SU-DHL-6 (cell line): Measurements from ENCODE around the gene RIPOR2.

Experiments used
- H2AFZ ChIP-seq: fragments of 200-600 bp; sonication (generic); 2 replicates; pipeline ENCODE4 v1.6.1; 2014; ENCODE audit warnings: low read depth, mild to moderate bottlenecking, moderate library complexity, mixed read lengths, antibody characterized with exemption, low read length; ENCODE audit not compliant: severe bottlenecking
- H3F3A ChIP-seq: fragments of 200-600 bp; shearing (Covaris generic); 2 replicates; pipeline ENCODE4 v1.6.0; 2016; ENCODE audit warnings: antibody characterized with exemption, mild to moderate bottlenecking; ENCODE audit not compliant: insufficient read depth
- H3K27ac ChIP-seq: fragments of 200-600 bp; sonication (generic); 2 replicates; pipeline ENCODE4 v1.5.1; 2016; ENCODE audit warnings: low read depth, mild to moderate bottlenecking, low read length, moderate library complexity, mixed read lengths
- H3K27me3 ChIP-seq: fragments of 200-600 bp; sonication (generic), shearing (Covaris generic); 2 replicates; pipeline ENCODE4 v1.6.0; 2014; ENCODE audit warnings: mild to moderate bottlenecking, low read length
- H3K36me3 ChIP-seq: fragments of 200-600 bp; sonication (generic); 2 replicates; pipeline ENCODE4 v1.6.1; 2014; ENCODE audit warnings: mild to moderate bottlenecking, low read length, mixed read lengths
- H3K4me2 ChIP-seq: fragments of 300-600, 200-600 bp; shearing (Covaris generic), sonication (generic); 2 replicates; pipeline ENCODE4 v1.6.0; 2014; ENCODE audit warnings: low read length, low read depth, mild to moderate bottlenecking; ENCODE audit not compliant: poor library complexity, severe bottlenecking
- H3K4me3 ChIP-seq: fragments of 200-600 bp; sonication (generic); 2 replicates; pipeline ENCODE4 v1.5.1; 2014; ENCODE audit warnings: antibody characterized with exemption, low read length, mild to moderate bottlenecking, mixed read lengths; ENCODE audit not compliant: insufficient read depth, poor library complexity, severe bottlenecking
- H3K79me2 ChIP-seq: fragments of 200-600 bp; sonication (generic); 2 replicates; pipeline ENCODE4 v1.6.1; 2014; ENCODE audit warnings: mild to moderate bottlenecking, low read length, moderate library complexity; ENCODE audit not compliant: insufficient read depth
- H3K9ac ChIP-seq: fragments of 200-600 bp; sonication (generic); 2 replicates; pipeline ENCODE4 v1.7.0; 2014; ENCODE audit warnings: mild to moderate bottlenecking, low read length
- H3K9me2 ChIP-seq: fragments of 200-600 bp; sonication (generic); replicated peaks from 2 replicates; pipeline ENCODE4 v1.6.1; 2014; ENCODE audit warnings: low read length; ENCODE audit not compliant: insufficient read depth
- H3K9me3 ChIP-seq: fragments of 200-600 bp; sonication (generic); 2 replicates; pipeline ENCODE4 v1.6.1; 2014; ENCODE audit warnings: low read length, mixed read lengths; ENCODE audit not compliant: insufficient read depth
- H4K20me1 ChIP-seq: fragments of 200-600 bp; sonication (generic); 2 replicates; pipeline ENCODE4 v1.6.1; 2014; ENCODE audit warnings: low read depth, mild to moderate bottlenecking, antibody characterized with exemption, low read length, moderate library complexity, mixed read lengths
- CTCF ChIP-seq: fragments of 200-600 bp; sonication (generic); IDR thresholded peaks from one replicate; pipeline ENCODE4 v1.5.1; 2017; ENCODE audit warnings: antibody characterized with exemption, mild to moderate bottlenecking, low read length, moderate library complexity; ENCODE audit not compliant: insufficient read depth, poor library complexity, severe bottlenecking
- EZH2phosphoT487 ChIP-seq: fragments of 200-600 bp; sonication (generic), shearing (Covaris generic); conservative IDR thresholded peaks from 2 replicates; pipeline ENCODE4 v1.6.1; 2018; ENCODE audit warnings: mild to moderate bottlenecking, antibody characterized with exemption, low read length, moderate library complexity, mixed read lengths

Gene RIPOR2

DNA sequence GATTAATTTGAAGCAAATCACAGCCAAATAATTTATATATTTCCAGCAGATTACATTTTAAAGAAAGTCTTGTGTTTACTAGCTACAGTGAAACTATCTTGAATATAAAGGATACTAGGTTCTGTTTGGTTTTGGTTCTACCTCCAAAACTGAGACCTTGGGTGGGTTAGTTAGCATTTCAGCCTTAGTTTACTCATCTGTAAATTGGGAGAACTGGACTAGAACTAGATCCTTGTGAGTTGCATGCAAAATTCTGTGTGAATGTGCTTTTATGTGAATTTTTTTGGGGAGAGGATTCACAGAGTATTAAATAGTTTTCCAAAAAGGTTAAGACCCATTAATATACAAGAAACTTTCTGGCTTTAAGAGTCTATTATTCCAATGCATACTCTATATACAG is 156.9 kb downstream of the RIPOR2 start:
- Histone ChIP-seq H3K27me3 (no peaks in the 10 kb centered on the region), H2AFZ (no peak overlapping the region), H4K20me1 (peaks cover 54% of the 10 kb centered on the region), H3K79me2 (peaks cover 74% of the 10 kb centered on the region), H3K36me3 (peaks cover 73% of the 10 kb centered on the region), H3K9ac (no peak overlapping the region), H3K4me3 (no peak overlapping the region), H3K9me3 (no peaks in the 10 kb centered on the region), H3K27ac (no peak overlapping the region), H3F3A (peaks cover 30% of the 10 kb centered on the region), H3K4me2 (peak overlapping the region; percentile 82), H3K9me2 (no peaks in the 10 kb centered on the region)
- TF ChIP-seq EZH2phosphoT487 (no peak), CTCF (no peak)

GRCh38 chr6:24778121-24778520 is 157.6 kb downstream of the RIPOR2 start:
- peak overlapping the region; percentile 77; the same call in 1 of the 2 replicates for H3K9ac ChIP-seq
- H3K9me2 ChIP-seq, result no peaks in the 10 kb centered on the region
- H3F3A ChIP-seq, result peaks cover 30% of the 10 kb centered on the region
- H3K27ac ChIP-seq, result no peak overlapping the region
- H3K27me3 ChIP-seq, result no peaks in the 10 kb centered on the region
- H4K20me1 ChIP-seq, result peaks cover 54% of the 10 kb centered on the region
- H3K4me2 ChIP-seq, result peak overlapping the region; percentile 82
- no peak for TF ChIP-seq EZH2phosphoT487
- TF ChIP-seq CTCF, result no peak
- H3K4me3 ChIP-seq, result no peak overlapping the region
- H2AFZ ChIP-seq, result no peak overlapping the region
- peaks cover 66% of the 10 kb centered on the region for H3K36me3 ChIP-seq
- no peaks in the 10 kb centered on the region for H3K9me3 ChIP-seq
- peaks cover 72% of the 10 kb centered on the region for H3K79me2 ChIP-seq

- H3K9me2 ChIP-seq, result no peaks in the 10 kb centered on the region
- peaks cover 25% of the 10 kb centered on the region for H3F3A ChIP-seq
- peaks cover 64% of the 10 kb centered on the region for H3K79me2 ChIP-seq
- no peaks in the 10 kb centered on the region for H3K9me3 ChIP-seq
- peak overlapping the region; percentile 87 for H3K4me3 ChIP-seq
- H4K20me1 ChIP-seq, result peaks cover 45% of the 10 kb centered on the region
- no peak overlapping the region for H2AFZ ChIP-seq
- TF ChIP-seq EZH2phosphoT487, result no peak
- TF ChIP-seq CTCF, result no peak
- no peaks in the 10 kb centered on the region for H3K27me3 ChIP-seq
- peak overlapping the region; percentile 82 for H3K4me2 ChIP-seq
- peaks cover 57% of the 10 kb centered on the region for H3K36me3 ChIP-seq
- peak overlapping the region; percentile 77 for H3K9ac ChIP-seq
- H3K27ac ChIP-seq, result no peak overlapping the region; the same call in 1 of the 2 replicates
Measured at GRCh38 chr6:24777227-24777626, 158.5 kb downstream of the RIPOR2 start.
